Right atrium auricular region (tissue), 2 donors: ENCODE measurements around the gene PEX14. TPM values are rescaled to one million over a fixed set of nuclear protein-coding genes. Genes with fewer than 3 reads are reported as not detected.
A peak's percentile ranks its signal among the peaks of the same experiment; 100 is the strongest.

ENCODE experiments used
- DNase-seq: peaks from one replicate; pipeline ENCODE4 v3.0.0-alpha.2; 2019; ENCODE audit warnings: low spot score
- H3K27ac ChIP-seq, 2 donors: fragments of 200-600 bp; sonication (generic); 1 replicate in 1 of 2; 2 replicates in 1 of 2; pipeline ENCODE4 v1.5.1; 2016 to 2019
- H3K27me3 ChIP-seq, 2 donors: fragments of 200-600 bp; sonication (generic); one replicate each; pipeline versions ENCODE4 v1.5.1 to v1.6.0; 2017 to 2019
- H3K36me3 ChIP-seq: fragments of 200-600 bp; sonication (generic); one replicate; pipeline ENCODE4 v1.5.1; 2016
- H3K4me1 ChIP-seq, 2 donors: fragments of 200-600 bp; sonication (generic); one replicate each; pipeline versions ENCODE4 v1.5.1 to v1.6.0; 2017 to 2019
- H3K4me3 ChIP-seq, 2 donors: fragments of 200-600 bp; sonication (generic); 1 replicate in 1 of 2; 2 replicates in 1 of 2; pipeline ENCODE4 v1.5.1; 2017 to 2019; ENCODE audit warnings: mild to moderate bottlenecking in 1 of 2, moderate library complexity in 1 of 2
- H3K9me3 ChIP-seq, 2 donors: fragments of 200-600 bp; sonication (generic); one replicate each; pipeline ENCODE4 v1.5.1; 2019
- CTCF ChIP-seq, 2 donors: fragments of 200-600 bp; sonication (generic); IDR thresholded peaks; one replicate each; pipeline ENCODE4 v1.5.1; 2019; ENCODE audit warnings: antibody characterized with exemption in 2 of 2
- total RNA-seq, 2 donors: library from RNA; depleted of rRNA; stranded (reverse); fragments of >200 nt; gene quantifications; one replicate each; pipeline ENCODE4 v1.1.0, GENCODE V29; 2016

The PEX14 gene
- total RNA-seq, 2 donors from 2014 or later: 13.7 to 14.5 TPM

GRCh38 chr1:10507111-10507879 is 32.5 kb downstream of the PEX14 start:
- Histone ChIP-seq H3K27me3 (no peaks in the 10 kb centered on the region), H3K4me3 (no peak overlapping the region), H3K27ac (no peak overlapping the region), H3K4me1 (peaks cover 0 to 35% of the 10 kb centered on the region in 2 donors), H3K36me3 (no peaks in the 10 kb centered on the region), H3K9me3 (no peaks in the 10 kb centered on the region)
- peak; percentile 77 to 90 for TF ChIP-seq CTCF (IDR thresholded peaks at IDR 0.05)
- peak; percentile 68 for DNase-seq

DNA sequence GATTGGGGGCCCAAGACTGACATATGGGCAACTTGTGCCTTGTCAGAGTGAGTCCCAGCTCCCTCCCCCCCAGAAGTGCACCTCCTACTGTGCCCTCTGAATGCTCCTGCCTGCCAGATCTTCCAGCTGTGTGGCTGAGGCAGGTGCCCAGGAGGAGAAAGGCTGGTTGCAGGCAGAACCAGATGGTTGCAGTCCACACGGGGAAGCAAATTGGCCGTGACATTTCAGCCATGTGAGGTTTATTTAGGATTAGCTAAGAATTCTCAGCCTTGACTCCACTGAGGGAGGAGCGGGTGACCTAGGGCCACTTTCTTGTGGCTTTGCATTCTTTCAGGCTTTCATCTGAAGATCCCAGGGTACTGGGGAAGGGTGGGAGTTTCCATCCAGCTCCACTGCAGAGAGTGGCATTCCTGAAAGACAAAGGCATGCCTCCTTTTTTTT is 33.8 kb downstream of the PEX14 start:
- Histone ChIP-seq H3K4me3 (no peak overlapping the region), H3K27ac (no peak overlapping the region), H3K27me3 (no peaks in the 10 kb centered on the region), H3K9me3 (no peaks in the 10 kb centered on the region), H3K36me3 (no peaks in the 10 kb centered on the region), H3K4me1 (peaks cover 0 to 35% of the 10 kb centered on the region in 2 donors)
- no peak for TF ChIP-seq CTCF (IDR thresholded peaks at IDR 0.05)
- DNase-seq: no peak

- TF ChIP-seq CTCF (IDR thresholded peaks at IDR 0.05): no peak
- Histone ChIP-seq H3K27ac (no peak overlapping the region), H3K4me1 (peaks cover 0 to 35% of the 10 kb centered on the region in 2 donors), H3K27me3 (no peaks in the 10 kb centered on the region), H3K4me3 (no peak overlapping the region), H3K9me3 (no peaks in the 10 kb centered on the region), H3K36me3 (no peaks in the 10 kb centered on the region)
- DNase-seq: no peak
Observed at GRCh38 chr1:10509809-10510509, 35.2 kb downstream of the PEX14 start.

DNA sequence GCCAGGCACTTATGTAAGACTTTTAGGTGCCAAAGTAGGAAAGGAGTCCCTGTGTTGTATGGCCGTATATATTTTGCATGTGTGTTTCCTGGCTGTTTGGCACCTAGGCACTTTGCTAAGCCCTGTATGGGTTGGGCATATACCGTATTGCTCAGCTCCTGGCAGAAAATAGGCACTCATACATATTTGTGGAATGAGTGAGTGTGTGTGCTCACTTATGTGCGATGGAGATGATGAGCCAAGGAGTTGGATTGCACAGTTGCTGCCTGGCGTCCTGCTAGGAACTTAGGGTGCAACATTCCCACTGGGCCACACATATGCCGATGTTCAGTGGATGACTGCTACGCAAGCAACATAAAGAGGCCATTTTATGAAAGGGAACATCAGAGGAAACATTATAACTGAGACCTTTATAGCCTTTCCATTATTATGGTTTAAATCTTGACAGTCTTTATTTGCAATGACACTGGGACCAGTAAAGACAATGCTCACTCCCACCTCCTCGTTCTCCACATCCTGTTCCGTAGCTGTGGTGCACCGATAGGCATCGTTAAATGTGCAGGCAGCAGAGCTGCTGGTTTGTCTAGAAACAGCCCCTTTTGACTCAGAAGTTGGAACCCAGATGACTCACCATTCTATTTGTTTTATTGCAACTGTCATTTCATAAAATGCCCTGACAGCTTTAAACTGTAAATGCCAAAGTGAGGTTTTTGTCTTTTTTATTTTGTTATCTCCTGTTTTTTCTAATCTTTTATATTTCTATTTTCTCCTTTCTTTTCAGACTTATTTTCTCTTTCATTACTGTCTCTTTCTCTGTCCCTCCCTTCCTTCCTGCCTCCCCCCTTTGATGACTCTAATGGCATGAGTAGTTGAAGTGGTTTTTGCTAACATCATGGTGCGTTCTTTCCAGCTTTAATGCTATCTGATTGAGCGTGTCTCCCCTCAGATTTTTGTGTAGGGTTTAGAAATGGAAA is 36.1 kb downstream of the PEX14 start:
- H3K4me3 ChIP-seq: no peak overlapping the region
- no peaks in the 10 kb centered on the region for H3K27me3 ChIP-seq
- no peaks in the 10 kb centered on the region for H3K9me3 ChIP-seq
- H3K36me3 ChIP-seq: no peaks in the 10 kb centered on the region
- H3K27ac ChIP-seq: no peak overlapping the region
- DNase-seq: no peak
- peaks cover 0 to 35% of the 10 kb centered on the region in 2 donors for H3K4me1 ChIP-seq
- TF ChIP-seq CTCF (IDR thresholded peaks at IDR 0.05): no peak

- no peaks in the 10 kb centered on the region for H3K36me3 ChIP-seq
- H3K4me1 ChIP-seq: peaks cover 0 to 41% of the 10 kb centered on the region in 2 donors
- H3K4me3 ChIP-seq: no peak overlapping the region
- no peaks in the 10 kb centered on the region for H3K9me3 ChIP-seq
- DNase-seq: no peak
- no peak overlapping the region for H3K27ac ChIP-seq
- TF ChIP-seq CTCF (IDR thresholded peaks at IDR 0.05): no peak
- no peaks in the 10 kb centered on the region for H3K27me3 ChIP-seq
Observed at GRCh38 chr1:10511494-10511885, 36.7 kb downstream of the PEX14 start.
